Stimulated activated CD8-positive, alpha-beta memory T cell treated with anti-CD3 and anti-CD28 coated beads, Interleukin-4, amount 100 ng/mL, for 4 hours (primary cell): ENCODE data around the gene ST8SIA3.

Experiments used
- DNase-seq, 2 donors: peaks; one replicate each; pipeline ENCODE4 v3.0.0-alpha.2; 2020; ENCODE audit warnings: low read depth in 2 of 2, low spot score in 1 of 2

The ST8SIA3 gene, protein sequence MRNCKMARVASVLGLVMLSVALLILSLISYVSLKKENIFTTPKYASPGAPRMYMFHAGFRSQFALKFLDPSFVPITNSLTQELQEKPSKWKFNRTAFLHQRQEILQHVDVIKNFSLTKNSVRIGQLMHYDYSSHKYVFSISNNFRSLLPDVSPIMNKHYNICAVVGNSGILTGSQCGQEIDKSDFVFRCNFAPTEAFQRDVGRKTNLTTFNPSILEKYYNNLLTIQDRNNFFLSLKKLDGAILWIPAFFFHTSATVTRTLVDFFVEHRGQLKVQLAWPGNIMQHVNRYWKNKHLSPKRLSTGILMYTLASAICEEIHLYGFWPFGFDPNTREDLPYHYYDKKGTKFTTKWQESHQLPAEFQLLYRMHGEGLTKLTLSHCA

DNA sequence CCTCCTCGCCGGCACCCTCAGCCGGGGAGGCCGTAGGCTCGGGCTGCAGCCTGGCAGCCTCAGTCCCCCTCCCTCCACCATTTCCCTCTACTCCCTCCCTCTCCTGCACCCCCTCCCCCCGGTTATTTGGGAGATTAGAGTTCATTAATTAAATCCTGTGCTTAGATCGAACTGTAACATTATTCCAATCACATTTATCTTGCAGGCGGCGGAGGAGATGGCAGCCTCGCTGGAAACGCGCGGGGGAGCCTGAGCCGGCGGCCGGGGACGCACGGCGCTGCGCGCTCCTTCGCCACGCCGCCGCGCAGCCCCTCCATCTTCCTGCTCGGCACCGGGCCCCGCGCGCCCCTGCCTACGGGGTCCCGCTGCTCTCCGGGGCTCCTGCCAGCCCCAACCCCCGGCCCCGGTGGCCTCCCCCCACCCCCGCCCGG lies at the start of gene ST8SIA3:
TSS of gene ST8SIA3 (plus strand) at position 287 of the 431 bp plus-strand sequence. CDS start 290 bp downstream, outside the sequence.
- no peak for DNase-seq

DNA sequence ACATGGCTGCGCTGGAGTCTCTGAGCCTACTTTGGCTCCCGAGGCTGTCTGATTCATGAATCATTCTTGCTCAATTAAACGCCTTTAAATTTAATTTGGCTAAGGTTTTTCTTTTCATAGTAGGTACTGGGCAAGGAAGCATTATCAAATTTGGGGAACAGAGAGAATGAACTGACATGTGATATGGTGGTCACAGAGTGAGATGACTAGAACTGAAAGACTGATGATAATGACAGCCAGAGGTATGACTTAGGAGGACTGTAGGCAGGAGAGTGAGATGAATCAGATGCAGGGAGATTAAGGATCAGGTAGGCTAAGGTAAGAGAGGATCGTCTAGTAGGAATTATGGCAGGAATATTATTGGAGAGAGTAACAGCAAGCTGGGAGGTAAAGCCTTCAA lies 40.9 kb upstream of the ST8SIA3 start:
- DNase-seq = no peak

DNA sequence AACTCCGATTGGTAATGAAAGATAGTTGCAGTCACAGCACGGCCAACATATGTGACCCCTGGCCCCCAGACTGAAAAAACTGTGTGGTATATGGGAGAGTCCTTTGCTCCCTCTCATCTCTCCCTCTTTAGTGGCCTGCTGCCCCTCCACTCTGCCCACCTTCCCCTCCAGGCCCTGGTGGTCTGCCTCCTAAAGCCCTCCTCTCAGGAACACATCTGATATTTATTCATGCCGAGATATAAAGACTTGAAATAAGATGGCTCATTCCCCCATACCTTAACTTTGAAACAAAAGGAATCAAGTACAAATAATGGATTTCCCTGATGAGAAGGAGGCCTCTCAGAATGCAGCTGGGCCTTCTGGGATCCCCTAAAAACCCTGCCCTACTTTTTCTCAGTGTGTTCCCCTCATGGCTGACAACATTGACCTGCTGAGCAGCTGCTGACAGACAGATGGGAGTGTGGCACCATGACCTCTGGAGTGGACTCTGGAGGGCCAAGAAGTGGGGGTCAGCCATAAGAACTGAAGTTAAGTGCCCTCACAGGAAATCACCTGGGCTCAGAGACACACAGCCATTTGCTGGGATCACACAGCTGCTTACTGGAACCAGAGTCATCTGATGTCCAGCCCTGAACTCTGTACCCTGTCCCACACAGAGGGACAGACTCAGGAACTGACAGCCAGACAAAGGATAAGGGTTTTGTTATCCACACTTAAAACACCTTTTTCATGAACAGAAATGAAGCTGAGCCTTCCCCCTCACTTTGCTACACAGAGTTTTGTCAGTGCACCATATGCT lies 39.8 kb upstream of the ST8SIA3 start:
- no peak for DNase-seq

- DNase-seq = no peak
These were observed 31.8 kb upstream of the ST8SIA3 start for GRCh38 chr18:57320603-57321002.

- DNase-seq = no peak
These were observed 26.7 kb upstream of the ST8SIA3 start for GRCh38 chr18:57325491-57326166.

GRCh38 chr18:57326718-57327323 lies 25.5 kb upstream of the ST8SIA3 start:
- DNase-seq = no peak

- no peak for DNase-seq
These were observed 23.7 kb upstream of the ST8SIA3 start for GRCh38 chr18:57328665-57329064.

DNA sequence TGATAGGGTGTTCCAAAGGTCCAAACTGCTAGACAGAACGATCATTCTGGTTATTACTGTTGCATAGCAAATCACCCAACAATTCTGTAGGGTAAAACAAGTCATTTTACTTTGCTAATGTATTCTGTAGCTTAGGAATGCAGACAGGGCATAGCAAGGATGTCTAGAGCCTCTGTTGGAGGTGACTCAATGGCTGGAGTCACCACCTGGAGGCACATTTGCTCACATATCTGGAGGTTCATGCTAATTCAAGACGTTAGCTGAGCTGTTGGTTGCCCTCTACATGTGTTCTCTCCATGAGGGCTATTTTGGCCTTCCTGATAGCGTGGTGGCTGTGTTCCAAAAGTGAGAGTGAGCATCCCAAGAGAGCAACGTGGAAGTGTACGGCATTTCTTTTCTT lies 22.5 kb upstream of the ST8SIA3 start:
- no peak for DNase-seq

GRCh38 chr18:57331718-57332117 lies 20.6 kb upstream of the ST8SIA3 start:
- DNase-seq = no peak

GRCh38 chr18:57333940-57334339 lies 18.4 kb upstream of the ST8SIA3 start:
- DNase-seq = no peak

- DNase-seq = no peak
These were observed 18.0 kb upstream of the ST8SIA3 start for GRCh38 chr18:57334383-57334782.

DNA sequence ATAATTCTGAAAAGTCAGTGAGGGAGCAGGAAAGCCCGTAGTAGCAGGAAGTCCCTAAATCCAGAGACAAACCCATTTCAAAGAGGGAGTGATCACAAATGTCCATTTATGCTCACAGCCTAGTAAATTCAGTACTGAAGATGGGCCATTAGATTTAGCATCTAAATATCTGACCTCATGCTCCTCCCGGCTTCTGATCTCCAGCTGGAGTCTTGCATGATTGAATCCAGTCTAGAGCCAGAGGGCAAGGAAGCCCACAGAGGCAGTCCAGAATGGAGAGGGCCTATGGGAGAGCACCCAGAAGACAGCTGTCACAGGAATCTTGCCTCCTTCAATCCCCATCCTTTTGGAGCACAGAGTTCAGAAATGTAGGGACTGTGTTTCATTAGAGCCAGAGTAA lies 16.0 kb upstream of the ST8SIA3 start:
- no peak for DNase-seq

DNA sequence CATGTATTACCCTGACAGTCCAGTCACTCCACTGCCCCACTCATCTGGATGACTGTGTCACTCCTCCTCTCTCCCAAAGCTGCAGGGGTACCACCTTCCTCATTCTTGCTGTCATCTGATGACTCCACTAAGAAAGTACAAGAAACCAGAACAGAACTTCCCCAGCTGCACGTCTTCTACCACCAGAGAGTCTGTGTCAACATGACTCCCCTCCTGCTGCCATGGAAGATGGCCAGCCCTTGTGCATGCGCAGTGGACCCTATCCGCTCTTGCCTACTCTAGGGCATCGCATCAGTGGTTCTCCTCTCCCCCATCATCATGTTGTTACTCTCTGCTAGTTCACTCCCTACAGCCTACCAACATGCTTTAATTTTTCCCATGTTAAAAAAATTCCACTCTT lies 14.5 kb upstream of the ST8SIA3 start:
- no peak for DNase-seq

- no peak for DNase-seq
These were observed 8.5 kb upstream of the ST8SIA3 start for GRCh38 chr18:57343833-57344232.

DNA sequence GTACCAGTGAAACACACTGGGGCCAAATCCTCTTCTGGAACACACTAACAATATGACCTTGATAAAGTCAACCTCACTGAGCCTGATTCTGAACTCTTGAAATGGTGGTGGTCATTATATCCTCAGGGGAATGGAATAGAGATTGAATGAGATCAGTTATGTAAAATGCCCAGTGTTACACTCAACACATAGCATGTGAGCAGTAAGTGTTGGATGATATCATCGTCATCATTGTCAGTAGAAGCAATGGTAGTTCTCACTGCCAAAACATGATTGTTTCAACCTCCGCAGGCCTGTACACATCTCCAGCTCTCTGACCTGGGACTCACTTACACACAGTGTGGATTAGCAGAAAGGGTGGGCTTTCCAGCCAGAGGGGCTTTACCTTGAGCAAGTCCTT lies 5.5 kb upstream of the ST8SIA3 start:
- DNase-seq = no peak

DNA sequence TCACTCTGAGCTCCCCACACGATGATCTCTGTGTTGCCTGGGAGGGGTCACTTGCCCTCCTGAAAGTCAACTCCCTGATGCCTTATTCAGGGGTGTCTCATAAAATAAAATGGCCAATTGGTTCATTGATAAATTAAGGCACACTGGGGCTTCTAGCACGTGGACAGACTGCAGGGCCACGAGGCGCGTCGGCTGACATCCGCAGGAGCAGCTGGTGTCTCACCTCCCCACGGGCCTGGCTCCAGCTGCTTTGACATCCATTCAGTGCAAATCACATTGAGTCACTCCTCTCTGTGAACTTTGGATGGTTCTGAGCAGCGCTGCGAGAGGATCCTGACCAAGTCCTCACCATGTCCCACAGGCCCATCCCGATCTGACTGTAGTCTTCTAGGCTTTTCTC lies 4.6 kb upstream of the ST8SIA3 start:
- no peak for DNase-seq

DNA sequence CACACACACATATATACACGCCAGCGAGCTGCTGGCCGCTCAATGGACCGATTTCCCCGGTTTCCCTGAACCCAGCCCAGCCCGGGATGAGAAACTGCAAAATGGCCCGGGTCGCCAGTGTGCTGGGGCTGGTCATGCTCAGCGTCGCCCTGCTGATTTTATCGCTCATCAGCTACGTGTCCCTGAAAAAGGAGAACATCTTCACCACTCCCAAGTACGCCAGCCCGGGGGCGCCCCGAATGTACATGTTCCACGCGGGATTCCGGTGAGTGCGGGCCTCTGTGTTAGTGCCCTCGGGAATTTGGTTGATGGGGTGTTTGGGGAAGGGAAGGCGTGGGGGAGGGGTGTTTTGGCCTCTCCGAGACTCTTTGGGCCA lies 392 bp downstream of the ST8SIA3 start:
- DNase-seq = no peak

- no peak for DNase-seq
These were observed 981 bp downstream of the ST8SIA3 start for GRCh38 chr18:57353137-57353939.

GRCh38 chr18:57353940-57354461 lies 1.6 kb downstream of the ST8SIA3 start:
- DNase-seq = no peak

GRCh38 chr18:57359433-57359832 lies 7.1 kb downstream of the ST8SIA3 start:
- no peak for DNase-seq
